Stimulated activated CD4-positive, alpha-beta T cell treated with anti-CD3 and anti-CD28 coated beads, Interleukin-12 subunit alpha, Interleukin-12 subunit beta, amount 100 ng/mL, for 24 hours (primary cell): Measurements from ENCODE around the gene ESYT3.
"Not testable (repeated sequence)": the region's sequence is repeated elsewhere in the genome, so short reads cannot be mapped to it uniquely, and the experiment has no call there.

Source experiments
- DNase-seq, 2 experiments: peaks; one replicate each; pipeline ENCODE4 v3.0.0-alpha.2; 2020; ENCODE audit warnings: low read depth in 2 of 2

Gene ESYT3

GRCh38 chr3:138492980-138493675 is 58.7 kb downstream of the ESYT3 start:
- no peak for DNase-seq

GRCh38 chr3:138493804-138494606 is 59.6 kb downstream of the ESYT3 start:
- DNase-seq, result no peak

GRCh38 chr3:138494607-138494929 is 60.2 kb downstream of the ESYT3 start:
- no peak for DNase-seq

- not testable (repeated sequence) for DNase-seq
These were observed 61.2 kb downstream of the ESYT3 start for GRCh38 chr3:138495638-138496037.

- no peak for DNase-seq
These were observed 62.0 kb downstream of the ESYT3 start for GRCh38 chr3:138496436-138496835.

- DNase-seq, result no peak
These were observed 62.6 kb downstream of the ESYT3 start for GRCh38 chr3:138497021-138497420.

GRCh38 chr3:138497851-138498250 is 63.4 kb downstream of the ESYT3 start:
- DNase-seq, result no peak

GRCh38 chr3:138498991-138499390 is 64.6 kb downstream of the ESYT3 start:
- no peak for DNase-seq

GRCh38 chr3:138507524-138507923 is 73.1 kb downstream of the ESYT3 start:
- DNase-seq, result no peak

- no peak for DNase-seq
These were observed 75.2 kb downstream of the ESYT3 start for GRCh38 chr3:138509586-138509985.

GRCh38 chr3:138511945-138512344 is 77.5 kb downstream of the ESYT3 start:
- DNase-seq, result no peak

- no peak for DNase-seq
These were observed 78.9 kb downstream of the ESYT3 start for GRCh38 chr3:138513090-138513843.

- DNase-seq, result not testable (repeated sequence)
These were observed 87.0 kb downstream of the ESYT3 start for GRCh38 chr3:138521445-138521844.
